Measurements from ENCODE around the gene IGF2BP3.
A peak's percentile ranks its signal among the peaks of the same experiment; 100 is the strongest.

The IGF2BP3 gene

GRCh38 chr7:23419845-23420244 lies 50.4 kb downstream of the IGF2BP3 start:
- no peaks in the 10 kb centered on the region for H3K27me3 ChIP-seq (ENCODE audit: insufficient read depth, low read depth)
- H3K4me1 ChIP-seq (ENCODE audit: low read depth, poor library complexity, severe bottlenecking), result peaks cover 89% of the 10 kb centered on the region
- H3K4me3 ChIP-seq (IDR thresholded peaks at IDR 0.05; ENCODE audit: insufficient read depth, low read depth, low read length), result no peak overlapping the region
- H3K27ac ChIP-seq, result peak overlapping the region; percentile 67
- no peak overlapping the region for H2AFZ ChIP-seq (ENCODE audit: low read depth)
- no peak for TF ChIP-seq CTCF (conservative IDR thresholded peaks at IDR 0.05; ENCODE audit: low read depth, low read length)
- H3K79me2 ChIP-seq (ENCODE audit: insufficient read depth, low read depth), result peaks cover 97% of the 10 kb centered on the region
- no peak overlapping the region for H3K9ac ChIP-seq
- peak overlapping the region; percentile 59; the same call in 1 of the 2 replicates for H3K4me2 ChIP-seq
- peaks cover 2% of the 10 kb centered on the region; the same call in 1 of the 2 replicates for H3K36me3 ChIP-seq (ENCODE audit: insufficient read depth)
- peaks cover 13% of the 10 kb centered on the region; the same call in 1 of the 2 replicates for H4K20me1 ChIP-seq (ENCODE audit: insufficient read depth)

GRCh38 chr7:23419160-23419559 lies 51.1 kb downstream of the IGF2BP3 start:
- H3K4me2 ChIP-seq, result peak overlapping the region; percentile 59
- H3K79me2 ChIP-seq (ENCODE audit: insufficient read depth, low read depth), result peaks cover 97% of the 10 kb centered on the region
- H4K20me1 ChIP-seq (ENCODE audit: insufficient read depth), result peaks cover 13% of the 10 kb centered on the region; the same call in 1 of the 2 replicates
- no peak overlapping the region for H3K4me3 ChIP-seq (IDR thresholded peaks at IDR 0.05; ENCODE audit: insufficient read depth, low read depth, low read length)
- H2AFZ ChIP-seq (ENCODE audit: low read depth), result no peak overlapping the region
- peaks cover 87% of the 10 kb centered on the region for H3K4me1 ChIP-seq (ENCODE audit: low read depth, poor library complexity, severe bottlenecking)
- peaks cover 5% of the 10 kb centered on the region; the same call in 1 of the 2 replicates for H3K36me3 ChIP-seq (ENCODE audit: insufficient read depth)
- peak overlapping the region; percentile 67 for H3K27ac ChIP-seq
- H3K27me3 ChIP-seq (ENCODE audit: insufficient read depth, low read depth), result no peaks in the 10 kb centered on the region
- no peak overlapping the region; the same call in 1 of the 2 replicates for H3K9ac ChIP-seq
- TF ChIP-seq CTCF (conservative IDR thresholded peaks at IDR 0.05; ENCODE audit: low read depth, low read length), result no peak

GRCh38 chr7:23418046-23418445 lies 52.2 kb downstream of the IGF2BP3 start:
- Histone ChIP-seq H3K9ac (peak overlapping the region; percentile 28; the same call in 1 of the 2 replicates), H3K79me2 (ENCODE audit: insufficient read depth, low read depth) (peaks cover 97% of the 10 kb centered on the region), H2AFZ (ENCODE audit: low read depth) (no peak overlapping the region), H3K4me3 (IDR thresholded peaks at IDR 0.05; ENCODE audit: insufficient read depth, low read depth, low read length) (no peak overlapping the region), H3K36me3 (ENCODE audit: insufficient read depth) (peaks cover 8% of the 10 kb centered on the region; the same call in 1 of the 2 replicates), H3K4me2 (peak overlapping the region; percentile 59), H3K27me3 (ENCODE audit: insufficient read depth, low read depth) (no peaks in the 10 kb centered on the region), H3K27ac (peak overlapping the region; percentile 67), H4K20me1 (ENCODE audit: insufficient read depth) (peaks cover 3% of the 10 kb centered on the region; the same call in 1 of the 2 replicates), H3K4me1 (ENCODE audit: low read depth, poor library complexity, severe bottlenecking) (peaks cover 78% of the 10 kb centered on the region)
- no peak for TF ChIP-seq CTCF (conservative IDR thresholded peaks at IDR 0.05; ENCODE audit: low read depth, low read length)

GRCh38 chr7:23415198-23415597 lies 55.1 kb downstream of the IGF2BP3 start:
- H4K20me1 ChIP-seq (ENCODE audit: insufficient read depth), result no peaks in the 10 kb centered on the region; the same call in 1 of the 2 replicates
- TF ChIP-seq CTCF (conservative IDR thresholded peaks at IDR 0.05; ENCODE audit: low read depth, low read length), result no peak
- H3K79me2 ChIP-seq (ENCODE audit: insufficient read depth, low read depth), result peaks cover 94% of the 10 kb centered on the region
- H3K4me2 ChIP-seq, result no peak overlapping the region
- no peak overlapping the region for H3K9ac ChIP-seq
- H2AFZ ChIP-seq (ENCODE audit: low read depth), result no peak overlapping the region
- H3K36me3 ChIP-seq (ENCODE audit: insufficient read depth), result peaks cover 17% of the 10 kb centered on the region; the same call in 1 of the 2 replicates
- no peak overlapping the region for H3K4me3 ChIP-seq (IDR thresholded peaks at IDR 0.05; ENCODE audit: insufficient read depth, low read depth, low read length)
- H3K27ac ChIP-seq, result no peak overlapping the region
- no peaks in the 10 kb centered on the region for H3K27me3 ChIP-seq (ENCODE audit: insufficient read depth, low read depth)
- peaks cover 71% of the 10 kb centered on the region for H3K4me1 ChIP-seq (ENCODE audit: low read depth, poor library complexity, severe bottlenecking)

Measured in KMS-11 (cell line).